SK-N-SH (cell line): ENCODE measurements around the gene ZNF560.

Experiments
- CHD2 ChIP-seq: fragments of 150-350 bp; IDR thresholded peaks from 2 replicates; pipeline ENCODE4 v1.6.1; 2018; ENCODE audit warnings: low read length; ENCODE audit not compliant: partially characterized antibody
- RFX5 ChIP-seq: IDR thresholded peaks from 2 replicates; pipeline ENCODE4 v1.6.1; 2012; ENCODE audit warnings: mild to moderate bottlenecking, improper control_type of control experiment, low read length
- TAF1 ChIP-seq: IDR thresholded peaks from 2 replicates; pipeline ENCODE4 v1.6.1; 2012; ENCODE audit warnings: low read depth, mild to moderate bottlenecking, low read length, moderate library complexity, borderline replicate concordance
- TEAD4 ChIP-seq: IDR thresholded peaks from 2 replicates; pipeline ENCODE4 v1.4.0; 2012; ENCODE audit warnings: mild to moderate bottlenecking, borderline replicate concordance; ENCODE audit not compliant: insufficient read depth
- TF ChIP-seq, protein P1 (sequence below): fragments of 200-600 bp; sonication (generic); IDR thresholded peaks from 2 replicates; pipeline ENCODE4 v1.6.1; 2017; ENCODE audit warnings: antibody characterized with exemption, mild to moderate bottlenecking, moderate library complexity

DNA sequence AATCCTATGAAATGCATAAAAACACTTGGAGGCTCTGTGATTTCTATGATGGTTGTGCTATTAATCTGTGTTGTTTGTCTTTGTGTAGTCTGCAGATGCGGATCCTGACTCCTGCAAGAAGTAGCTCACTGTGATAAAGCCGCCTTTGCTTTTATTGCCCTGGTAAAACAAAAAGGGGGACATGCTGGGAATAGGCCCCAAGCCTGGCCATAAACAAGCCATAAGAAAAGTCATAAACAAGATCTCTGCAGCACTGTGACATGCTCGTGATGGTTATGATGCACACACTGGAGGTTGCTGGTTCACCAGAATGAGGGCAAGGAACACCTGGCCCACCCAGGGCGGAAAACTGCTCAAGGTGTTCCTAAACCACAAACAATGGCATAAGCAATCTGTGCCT lies 36.5 kb downstream of the ZNF560 start:
- TF ChIP-seq TEAD4 (no peak), RFX5 (no peak), TAF1 (no peak), CHD2 (no peak)
- TF ChIP-seq, protein P1, sequence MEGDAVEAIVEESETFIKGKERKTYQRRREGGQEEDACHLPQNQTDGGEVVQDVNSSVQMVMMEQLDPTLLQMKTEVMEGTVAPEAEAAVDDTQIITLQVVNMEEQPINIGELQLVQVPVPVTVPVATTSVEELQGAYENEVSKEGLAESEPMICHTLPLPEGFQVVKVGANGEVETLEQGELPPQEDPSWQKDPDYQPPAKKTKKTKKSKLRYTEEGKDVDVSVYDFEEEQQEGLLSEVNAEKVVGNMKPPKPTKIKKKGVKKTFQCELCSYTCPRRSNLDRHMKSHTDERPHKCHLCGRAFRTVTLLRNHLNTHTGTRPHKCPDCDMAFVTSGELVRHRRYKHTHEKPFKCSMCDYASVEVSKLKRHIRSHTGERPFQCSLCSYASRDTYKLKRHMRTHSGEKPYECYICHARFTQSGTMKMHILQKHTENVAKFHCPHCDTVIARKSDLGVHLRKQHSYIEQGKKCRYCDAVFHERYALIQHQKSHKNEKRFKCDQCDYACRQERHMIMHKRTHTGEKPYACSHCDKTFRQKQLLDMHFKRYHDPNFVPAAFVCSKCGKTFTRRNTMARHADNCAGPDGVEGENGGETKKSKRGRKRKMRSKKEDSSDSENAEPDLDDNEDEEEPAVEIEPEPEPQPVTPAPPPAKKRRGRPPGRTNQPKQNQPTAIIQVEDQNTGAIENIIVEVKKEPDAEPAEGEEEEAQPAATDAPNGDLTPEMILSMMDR = no peak
